Gastrocnemius medialis (tissue), 4 donors: ENCODE measurements around the gene ACTBL2.

Experiments
- CTCF ChIP-seq, 5 experiments: fragments of 450-650 bp in 3 of 5; fragments of 200-600 bp in 2 of 5; sonication (generic) in 2 of 5; IDR thresholded peaks in 4 of 5; conservative IDR thresholded peaks in 1 of 5; 1 replicate in 4 of 5; 2 replicates in 1 of 5; pipeline ENCODE4 v1.5.1; 2016 to 2019; ENCODE audit warnings: antibody characterized with exemption in 5 of 5, mild to moderate bottlenecking in 3 of 5, moderate library complexity in 3 of 5
- POLR2A ChIP-seq, 2 donors: fragments of 450-650 bp; IDR thresholded peaks; one replicate each; pipeline ENCODE4 v1.6.1; 2017; ENCODE audit warnings: antibody characterized with exemption in 2 of 2, mild to moderate bottlenecking in 2 of 2, moderate library complexity in 2 of 2

- no peak for TF ChIP-seq CTCF (IDR thresholded peaks at IDR 0.05 in 4 of 5, conservative IDR thresholded peaks at IDR 0.05 in 1 of 5)
- TF ChIP-seq POLR2A (IDR thresholded peaks at IDR 0.05), result no peak
Observed at GRCh38 chr5:57445006-57445704, 37.5 kb downstream of the ACTBL2 start.
